K562 treated with DMSO at 1 percent for 12 hours (cell line): ENCODE data around the gene LYPLA2. TPM values are rescaled to one million over a fixed set of nuclear protein-coding genes. Genes with fewer than 3 reads are reported as not detected.

Source experiments
- total RNA-seq: library from RNA; unstranded; fragments of 300-600 nt; gene quantifications from 2 replicates; pipeline ENCODE4 v1.2.3, GENCODE V29; 2022; ENCODE audit not compliant: insufficient read depth

The LYPLA2 gene
- total RNA-seq = 92.9 and 93.9 TPM in 2 replicates

GRCh38 chr1:23790696-23791515, at the start of gene LYPLA2:
Gene LYPLA2, plus strand, starts transcription at chr1:23791145. Its CDS starts 1,538 bp downstream, at chr1:23792683.

GRCh38 chr1:23743287-23744152, 47.4 kb upstream of the LYPLA2 start, which contains the start of gene ELOA:
Gene ELOA, plus strand, starts transcription at chr1:23743471. Its CDS starts 33 bp downstream, at chr1:23743504.

GRCh38 chr1:23777979-23778814, 12.7 kb upstream of the LYPLA2 start, which contains the start of gene PITHD1:
Gene PITHD1, plus strand, starts transcription at chr1:23778418. Its CDS starts 98 bp downstream, at chr1:23778516.

GRCh38 chr1:23800400-23801337, 9.7 kb downstream of the LYPLA2 start, which contains the start of gene GALE:
Gene GALE, minus strand, starts transcription at chr1:23800754. Its CDS starts 1,747 bp downstream, at chr1:23799007.

GRCh38 chr1:23825076-23825761, 34.3 kb downstream of the LYPLA2 start, which contains the start of gene HMGCL:
Gene HMGCL, minus strand, starts transcription at chr1:23825429. Its CDS starts 14 bp downstream, at chr1:23825415.

Other genes starting within 250 kb of the LYPLA2 start
- 283 and 388 TPM in 2 replicates for gene ID3, start 231.6 kb upstream of the LYPLA2 start, total RNA-seq
- 4,011 and 4,342 TPM in 2 replicates for gene RPL11, start 99.3 kb upstream of the LYPLA2 start, total RNA-seq
- 12.7 and 31.6 TPM in 2 replicates for gene ELOA, start 47.7 kb upstream of the LYPLA2 start, total RNA-seq
- gene PITHD1, start 12.7 kb upstream of the LYPLA2 start, total RNA-seq = 121 and 154 TPM in 2 replicates
- 57.0 and 62.8 TPM in 2 replicates for gene GALE, start 9.6 kb downstream of the LYPLA2 start, total RNA-seq
- 62.2 and 65.9 TPM in 2 replicates for gene HMGCL, start 34.3 kb downstream of the LYPLA2 start, total RNA-seq
- 22.5 and 44.0 TPM in 2 replicates for gene FUCA1, start 77.1 kb downstream of the LYPLA2 start, total RNA-seq
- not detected in 2 replicates for gene CNR2, start 122.2 kb downstream of the LYPLA2 start, total RNA-seq
- 73.0 and 153 TPM in 2 replicates for gene PNRC2, start 168.7 kb downstream of the LYPLA2 start, total RNA-seq
- gene SRSF10, start 189.2 kb downstream of the LYPLA2 start, total RNA-seq = 47.3 and 132 TPM in 2 replicates